DND-41 (cell line): ENCODE results near the gene RNASE4.

ENCODE experiments used
- EZH2 ChIP-seq: IDR thresholded peaks from 3 replicates; pipeline ENCODE4 v1.6.1; 2012; ENCODE audit warnings: borderline replicate concordance, low read depth, mild to moderate bottlenecking, moderate library complexity, low read length, inconsistent platforms; ENCODE audit not compliant: severe bottlenecking
- TF ChIP-seq, protein P1 (sequence below): IDR thresholded peaks from 2 replicates; pipeline ENCODE4 v1.5.1; 2012; ENCODE audit warnings: borderline replicate concordance, low read length, moderate library complexity, mild to moderate bottlenecking; ENCODE audit not compliant: poor library complexity, severe bottlenecking; ENCODE audit errors: extremely low read depth

DNA sequence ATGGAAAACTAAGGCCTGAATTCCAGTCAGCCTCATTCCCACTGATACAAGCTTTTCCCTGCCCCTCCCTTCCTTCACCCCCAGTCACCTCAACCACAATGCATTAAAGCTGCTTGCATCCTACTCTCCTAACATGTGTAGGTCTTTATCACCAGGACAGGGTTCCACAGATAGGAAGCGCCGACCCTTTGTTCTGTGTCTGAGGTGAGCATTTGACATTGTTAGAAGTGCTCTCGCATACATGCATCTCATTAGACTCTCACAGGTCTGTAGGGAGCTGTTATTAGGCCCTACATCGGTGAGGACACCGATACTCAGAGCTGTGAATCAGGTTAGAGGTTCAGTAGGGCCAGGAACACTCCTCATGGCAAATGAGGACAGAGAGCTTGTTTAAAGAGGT lies 48.1 kb downstream of the RNASE4 start:
- TF ChIP-seq, protein P1, sequence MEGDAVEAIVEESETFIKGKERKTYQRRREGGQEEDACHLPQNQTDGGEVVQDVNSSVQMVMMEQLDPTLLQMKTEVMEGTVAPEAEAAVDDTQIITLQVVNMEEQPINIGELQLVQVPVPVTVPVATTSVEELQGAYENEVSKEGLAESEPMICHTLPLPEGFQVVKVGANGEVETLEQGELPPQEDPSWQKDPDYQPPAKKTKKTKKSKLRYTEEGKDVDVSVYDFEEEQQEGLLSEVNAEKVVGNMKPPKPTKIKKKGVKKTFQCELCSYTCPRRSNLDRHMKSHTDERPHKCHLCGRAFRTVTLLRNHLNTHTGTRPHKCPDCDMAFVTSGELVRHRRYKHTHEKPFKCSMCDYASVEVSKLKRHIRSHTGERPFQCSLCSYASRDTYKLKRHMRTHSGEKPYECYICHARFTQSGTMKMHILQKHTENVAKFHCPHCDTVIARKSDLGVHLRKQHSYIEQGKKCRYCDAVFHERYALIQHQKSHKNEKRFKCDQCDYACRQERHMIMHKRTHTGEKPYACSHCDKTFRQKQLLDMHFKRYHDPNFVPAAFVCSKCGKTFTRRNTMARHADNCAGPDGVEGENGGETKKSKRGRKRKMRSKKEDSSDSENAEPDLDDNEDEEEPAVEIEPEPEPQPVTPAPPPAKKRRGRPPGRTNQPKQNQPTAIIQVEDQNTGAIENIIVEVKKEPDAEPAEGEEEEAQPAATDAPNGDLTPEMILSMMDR = no peak
- TF ChIP-seq EZH2 = no peak
